Muscle layer of duodenum (tissue), 2 donors: ENCODE results near the gene GSTT2.

Source experiments
- H3K27ac ChIP-seq: one replicate; pipeline ENCODE4 v1.7.0; 2013; ENCODE audit warnings: mild to moderate bottlenecking, low read length
- H3K27me3 ChIP-seq: one replicate; pipeline ENCODE4 v1.7.0; 2013; ENCODE audit warnings: low read depth, mild to moderate bottlenecking, control low read depth, low read length
- H3K36me3 ChIP-seq, 2 donors: one replicate each; pipeline ENCODE4 v1.7.0; 2013; ENCODE audit warnings: low read length in 2 of 2, control low read depth in 1 of 2, mild to moderate bottlenecking in 1 of 2; ENCODE audit not compliant: insufficient read depth in 2 of 2, control insufficient read depth in 1 of 2
- H3K4me1 ChIP-seq, 2 donors: one replicate each; pipeline ENCODE4 v1.7.0; 2013; ENCODE audit warnings: low read length in 2 of 2, mild to moderate bottlenecking in 2 of 2, control low read depth in 1 of 2, moderate library complexity in 1 of 2; ENCODE audit not compliant: insufficient read depth in 2 of 2, control insufficient read depth in 1 of 2
- H3K4me3 ChIP-seq, 2 donors: one replicate each; pipeline ENCODE4 v1.7.0; 2013; ENCODE audit warnings: low read length in 2 of 2, low read depth in 1 of 2, mild to moderate bottlenecking in 1 of 2
- H3K9me3 ChIP-seq, 2 donors: one replicate each; pipeline ENCODE4 v1.7.0; 2013; ENCODE audit warnings: low read length in 2 of 2, control low read depth in 1 of 2, mild to moderate bottlenecking in 1 of 2; ENCODE audit not compliant: control insufficient read depth in 1 of 2
- donor health status: healthy.

GSTT2 gene

GRCh38 chr22:24016156-24016555 is 36.2 kb downstream of the GSTT2 start:
- Histone ChIP-seq H3K27me3 (no peaks in the 10 kb centered on the region), H3K27ac (no peak overlapping the region), H3K9me3 (no peaks in the 10 kb centered on the region), H3K4me3 (no peak overlapping the region), H3K4me1 (peaks cover 5 to 9% of the 10 kb centered on the region in 2 donors), H3K36me3 (no peaks in the 10 kb centered on the region)

- Histone ChIP-seq H3K4me3 (no peak overlapping the region), H3K27me3 (no peaks in the 10 kb centered on the region), H3K9me3 (no peaks in the 10 kb centered on the region), H3K27ac (no peak overlapping the region), H3K36me3 (no peaks in the 10 kb centered on the region), H3K4me1 (no peaks in the 10 kb centered on the region)
Observed at GRCh38 chr22:24021304-24021703, 41.4 kb downstream of the GSTT2 start.

GRCh38 chr22:24023204-24023789 is 43.4 kb downstream of the GSTT2 start:
- no peak overlapping the region for H3K4me3 ChIP-seq
- no peaks in the 10 kb centered on the region for H3K4me1 ChIP-seq
- no peaks in the 10 kb centered on the region for H3K27me3 ChIP-seq
- H3K9me3 ChIP-seq: no peaks in the 10 kb centered on the region
- H3K27ac ChIP-seq: no peak overlapping the region
- no peaks in the 10 kb centered on the region for H3K36me3 ChIP-seq

GRCh38 chr22:24024354-24024753 is 44.4 kb downstream of the GSTT2 start:
- H3K36me3 ChIP-seq: no peaks in the 10 kb centered on the region
- no peaks in the 10 kb centered on the region for H3K9me3 ChIP-seq
- no peak overlapping the region for H3K4me3 ChIP-seq
- no peaks in the 10 kb centered on the region for H3K4me1 ChIP-seq
- H3K27ac ChIP-seq: no peak overlapping the region
- H3K27me3 ChIP-seq: no peaks in the 10 kb centered on the region

- H3K36me3 ChIP-seq: no peaks in the 10 kb centered on the region
- no peaks in the 10 kb centered on the region for H3K4me1 ChIP-seq
- H3K27ac ChIP-seq: no peak overlapping the region
- H3K9me3 ChIP-seq: no peaks in the 10 kb centered on the region
- H3K4me3 ChIP-seq: no peak overlapping the region
- no peaks in the 10 kb centered on the region for H3K27me3 ChIP-seq
Observed at GRCh38 chr22:24025475-24025874, 45.5 kb downstream of the GSTT2 start.

- Histone ChIP-seq H3K4me3 (no peak overlapping the region), H3K9me3 (no peaks in the 10 kb centered on the region), H3K27ac (no peak overlapping the region), H3K4me1 (no peaks in the 10 kb centered on the region), H3K27me3 (no peaks in the 10 kb centered on the region), H3K36me3 (no peaks in the 10 kb centered on the region)
Observed at GRCh38 chr22:24026056-24026455, 46.1 kb downstream of the GSTT2 start.

GRCh38 chr22:24026733-24027132 is 46.8 kb downstream of the GSTT2 start:
- H3K4me1 ChIP-seq: no peaks in the 10 kb centered on the region
- no peaks in the 10 kb centered on the region for H3K36me3 ChIP-seq
- no peak overlapping the region for H3K4me3 ChIP-seq
- no peaks in the 10 kb centered on the region for H3K9me3 ChIP-seq
- no peak overlapping the region for H3K27ac ChIP-seq
- H3K27me3 ChIP-seq: no peaks in the 10 kb centered on the region

- H3K27ac ChIP-seq: no peak overlapping the region
- H3K36me3 ChIP-seq: no peaks in the 10 kb centered on the region
- no peaks in the 10 kb centered on the region for H3K9me3 ChIP-seq
- no peaks in the 10 kb centered on the region for H3K27me3 ChIP-seq
- H3K4me1 ChIP-seq: no peaks in the 10 kb centered on the region
- no peak overlapping the region for H3K4me3 ChIP-seq
Observed at GRCh38 chr22:24027389-24027975, 47.5 kb downstream of the GSTT2 start.

GRCh38 chr22:24027991-24028390 is 48.1 kb downstream of the GSTT2 start:
- Histone ChIP-seq H3K4me3 (no peak overlapping the region), H3K9me3 (no peaks in the 10 kb centered on the region), H3K4me1 (no peaks in the 10 kb centered on the region), H3K27me3 (no peaks in the 10 kb centered on the region), H3K36me3 (no peaks in the 10 kb centered on the region), H3K27ac (no peak overlapping the region)

- Histone ChIP-seq H3K27ac (no peak overlapping the region), H3K27me3 (no peaks in the 10 kb centered on the region), H3K4me1 (no peaks in the 10 kb centered on the region), H3K36me3 (no peaks in the 10 kb centered on the region), H3K9me3 (no peaks in the 10 kb centered on the region), H3K4me3 (no peak overlapping the region)
Observed at GRCh38 chr22:24028533-24028932, 48.6 kb downstream of the GSTT2 start.

- H3K4me3 ChIP-seq: no peak overlapping the region
- no peaks in the 10 kb centered on the region for H3K4me1 ChIP-seq
- H3K36me3 ChIP-seq: no peaks in the 10 kb centered on the region
- H3K27me3 ChIP-seq: no peaks in the 10 kb centered on the region
- H3K27ac ChIP-seq: no peak overlapping the region
- H3K9me3 ChIP-seq: no peaks in the 10 kb centered on the region
Observed at GRCh38 chr22:24029304-24029703, 49.4 kb downstream of the GSTT2 start.

GRCh38 chr22:24030186-24030702 is 50.3 kb downstream of the GSTT2 start:
- Histone ChIP-seq H3K27ac (no peak overlapping the region), H3K9me3 (no peaks in the 10 kb centered on the region), H3K36me3 (no peaks in the 10 kb centered on the region), H3K4me1 (no peaks in the 10 kb centered on the region), H3K27me3 (no peaks in the 10 kb centered on the region), H3K4me3 (no peak overlapping the region)
